A549 (cell line): ENCODE measurements around the gene OR2L8. TPM values are rescaled to one million over a fixed set of nuclear protein-coding genes. Genes with fewer than 3 reads are reported as not detected.

Source experiments
- ATAC-seq, 2 experiments: fragments of 200-7000 bp in 1 of 2; fragments of >200 bp in 1 of 2; cut with Nextera tagmentation in 1 of 2; cut with Tn5 transposase in 1 of 2; 3 replicates each; pipeline versions ENCODE4 v1.8.0 to v1.9.1; 2018 to 2020; ENCODE audit warnings: mild to moderate bottlenecking in 1 of 2, moderate library complexity in 1 of 2
- CTCF ChIA-PET: fragments of 300-600 bp; sonication (Branson Sonifier 250); formaldehyde crosslinking; extraction: SDS; loops from one replicate; lab custom pipeline; 2021; ENCODE audit warnings: antibody characterized with exemption, inconsistent platforms; lab: Yijun Ruan, JAX
- POLR2A ChIA-PET: fragments of 350-600 bp; formaldehyde crosslinking; extraction: SDS; loops from one replicate; lab custom pipeline; 2021; ENCODE audit warnings: antibody characterized with exemption, inconsistent platforms; lab: Yijun Ruan, JAX
- DNase-seq, 2 experiments: peaks; one replicate each; pipeline versions ENCODE4 v3.0.0 to v3.0.0-alpha.2; 2011 to 2016; ENCODE audit warnings: low read depth in 1 of 2, low spot score in 1 of 2
- FAIRE-seq: peaks from 2 replicates; lab custom pipeline; 2011; peaks lifted over from hg19 to GRCh38; lab: Jason Lieb, UNC
- H3K27ac ChIP-seq, 2 experiments: fragments of >200 bp; sonication (Bioruptor Twin); formaldehyde crosslinking; 3 replicates each; pipeline ENCODE4 v1.5.1; 2016 to 2017
- H3K4me1 ChIP-seq: fragments of >200 bp; sonication (Bioruptor Twin); formaldehyde crosslinking; 3 replicates; pipeline ENCODE4 v1.6.1; 2016
- H3K4me2 ChIP-seq: fragments of >200 bp; sonication (Bioruptor Twin); formaldehyde crosslinking; 3 replicates; pipeline ENCODE4 v1.6.1; 2016
- H3K4me3 ChIP-seq: fragments of >200 bp; sonication (Bioruptor Twin); formaldehyde crosslinking; 3 replicates; pipeline ENCODE4 v1.5.1; 2016
- H3K9me3 ChIP-seq: fragments of >200 bp; sonication (Bioruptor Twin); formaldehyde crosslinking; 3 replicates; pipeline ENCODE4 v1.6.1; 2016
- CBX2 ChIP-seq: fragments of 200-600 bp; sonication (generic); IDR thresholded peaks from 2 replicates; pipeline ENCODE4 v1.6.1; 2016; ENCODE audit warnings: low read depth, mild to moderate bottlenecking, borderline replicate concordance
- CBX8 ChIP-seq: fragments of 200-600 bp; sonication (generic); IDR thresholded peaks from 2 replicates; pipeline ENCODE4 v1.6.1; 2016
- CEBPB ChIP-seq, 2 experiments: fragments of >200 bp in 1 of 2; sonication (Bioruptor Twin) in 1 of 2; formaldehyde crosslinking in 1 of 2; IDR thresholded peaks; 2 replicates each; pipeline ENCODE4 v1.6.1; 2012 to 2016
- CHD2 ChIP-seq: fragments of 150-350 bp; IDR thresholded peaks from 2 replicates; pipeline ENCODE4 v1.6.1; 2014; ENCODE audit warnings: low read length; ENCODE audit not compliant: partially characterized antibody
- CHD4 ChIP-seq: fragments of 200-600 bp; sonication (generic); IDR thresholded peaks from 2 replicates; pipeline ENCODE4 v1.6.1; 2016; ENCODE audit warnings: antibody characterized with exemption, mild to moderate bottlenecking, borderline replicate concordance
- EHF ChIP-seq: fragments of 250-450 bp; sonication (Bioruptor Pico); IDR thresholded peaks from 2 replicates; pipeline ENCODE4 v1.5.0; 2020; ENCODE audit warnings: mild to moderate bottlenecking
- EP300 ChIP-seq, 2 experiments: fragments of >200 bp; sonication (Bioruptor Twin); formaldehyde crosslinking; IDR thresholded peaks; 2 replicates in 1 of 2; 3 replicates in 1 of 2; pipeline ENCODE4 v1.6.1; 2016 to 2017
- ESRRA ChIP-seq: fragments of 150-350 bp; IDR thresholded peaks from 2 replicates; pipeline ENCODE4 v1.6.1; 2014; ENCODE audit warnings: mild to moderate bottlenecking, low read length, borderline replicate concordance
- FOSB ChIP-seq: fragments of 250-450 bp; sonication (Bioruptor Pico); IDR thresholded peaks from 2 replicates; pipeline ENCODE4 v1.5.0; 2020; ENCODE audit warnings: mild to moderate bottlenecking, moderate library complexity
- FOSL2 ChIP-seq, 2 experiments: fragments of 450-650 bp in 1 of 2; fragments of >200 bp in 1 of 2; sonication (Bioruptor Twin) in 1 of 2; formaldehyde crosslinking; IDR thresholded peaks; 2 replicates each; pipeline versions ENCODE4 v1.5.0 to v1.6.1; 2016 to 2020; ENCODE audit warnings: mild to moderate bottlenecking in 1 of 2, moderate library complexity in 1 of 2
- GATA3 ChIP-seq: IDR thresholded peaks from 2 replicates; pipeline ENCODE4 v1.6.1; 2012; ENCODE audit warnings: borderline replicate concordance
- HOXB13 ChIP-seq: fragments of 250-450 bp; sonication (Bioruptor Pico); IDR thresholded peaks from 2 replicates; pipeline ENCODE4 v1.5.0; 2020; ENCODE audit warnings: low read depth, mild to moderate bottlenecking, moderate library complexity
- KDM5A ChIP-seq: fragments of 200-600 bp; sonication (generic); IDR thresholded peaks from 2 replicates; pipeline ENCODE4 v1.6.1; 2016; ENCODE audit warnings: antibody characterized with exemption, mild to moderate bottlenecking
- MAFK ChIP-seq: fragments of 450-650 bp; IDR thresholded peaks from 2 replicates; pipeline ENCODE4 v1.6.1; 2014; ENCODE audit not compliant: partially characterized antibody
- MYC ChIP-seq: IDR thresholded peaks from 2 replicates; pipeline ENCODE4 v1.6.1; 2012; ENCODE audit warnings: mild to moderate bottlenecking, inconsistent platforms, low read length, improper control_type of control experiment, borderline replicate concordance
- NR3C1 ChIP-seq: fragments of >200 bp; sonication (Bioruptor Twin); formaldehyde crosslinking; IDR thresholded peaks from 3 replicates; pipeline ENCODE4 v1.6.1; 2017
- POLR2A ChIP-seq: IDR thresholded peaks from 2 replicates; pipeline ENCODE4 v1.6.1; 2012; ENCODE audit warnings: mild to moderate bottlenecking, low read length
- POLR2AphosphoS2 ChIP-seq: conservative IDR thresholded peaks from 2 replicates; pipeline ENCODE4 v1.6.1; 2012; ENCODE audit warnings: low read length, improper control_type of control experiment, inconsistent platforms
- RARB ChIP-seq: fragments of 250-450 bp; sonication (Bioruptor Pico); IDR thresholded peaks from 2 replicates; pipeline ENCODE4 v1.8.0; 2021; ENCODE audit warnings: mild to moderate bottlenecking, moderate library complexity
- ZFP36 ChIP-seq: fragments of 450-650 bp; IDR thresholded peaks from 2 replicates; pipeline ENCODE4 v1.6.1; 2014; ENCODE audit warnings: borderline replicate concordance; ENCODE audit not compliant: partially characterized antibody
- ZNF302 ChIP-seq: fragments of 250-450 bp; sonication (Bioruptor Pico); IDR thresholded peaks from 2 replicates; pipeline ENCODE4 v1.9.0; 2021; ENCODE audit warnings: inconsistent platforms, mild to moderate bottlenecking, moderate library complexity
- WGBS: methylation state at CpG from one replicate; pipeline ENCODE4 v1.1.6; 2017; ENCODE audit errors: missing lambda C conversion rate; 5-methylcytosine and 5-hydroxymethylcytosine counted together
- polyA plus RNA-seq, 4 experiments: library from polyadenylated mRNA; depleted of rRNA in 3 of 4; stranded (reverse); fragments of >200 nt; fragmentation: RNase III in 1 of 4; extraction: RNeasy Plus Mini Kit Qiagen cat#74134 plus additional on column Dnase treatment in 1 of 4; gene quantifications; 2 replicates in 3 of 4; 3 replicates in 1 of 4; pipeline ENCODE4 v1.2.3, GENCODE V29; 2011 to 2017
- TF ChIP-seq, protein P1 (sequence below): fragments of 200-600 bp; sonication (generic); IDR thresholded peaks from 2 replicates; pipeline ENCODE4 v1.6.1; 2016; ENCODE audit warnings: antibody characterized with exemption, mild to moderate bottlenecking, moderate library complexity
- TF ChIP-seq, protein P2 (sequence below): fragments of >200 bp; sonication (Bioruptor Twin); formaldehyde crosslinking; IDR thresholded peaks from 3 replicates; pipeline ENCODE4 v1.6.1; 2016
- TF ChIP-seq, protein P3 (sequence below): fragments of 150-350 bp; IDR thresholded peaks from 2 replicates; pipeline ENCODE4 v1.6.1; 2014; ENCODE audit warnings: low read depth, mild to moderate bottlenecking, low read length
- TF ChIP-seq, protein P4 (sequence below): IDR thresholded peaks from 2 replicates; pipeline ENCODE4 v1.6.1; 2012; ENCODE audit warnings: low read depth, borderline replicate concordance
- TF ChIP-seq, protein P5 (sequence below): IDR thresholded peaks from 2 replicates; pipeline ENCODE4 v1.6.1; 2012
- TF ChIP-seq, protein P6 (sequence below): fragments of >200 bp; sonication (Bioruptor Twin); formaldehyde crosslinking; IDR thresholded peaks from 2 replicates; pipeline ENCODE4 v1.6.1; 2016

The OR2L8 gene
- polyA plus RNA-seq, 2 of the 4 experiments (the other 2 are of a cell fraction), result not detected

DNA sequence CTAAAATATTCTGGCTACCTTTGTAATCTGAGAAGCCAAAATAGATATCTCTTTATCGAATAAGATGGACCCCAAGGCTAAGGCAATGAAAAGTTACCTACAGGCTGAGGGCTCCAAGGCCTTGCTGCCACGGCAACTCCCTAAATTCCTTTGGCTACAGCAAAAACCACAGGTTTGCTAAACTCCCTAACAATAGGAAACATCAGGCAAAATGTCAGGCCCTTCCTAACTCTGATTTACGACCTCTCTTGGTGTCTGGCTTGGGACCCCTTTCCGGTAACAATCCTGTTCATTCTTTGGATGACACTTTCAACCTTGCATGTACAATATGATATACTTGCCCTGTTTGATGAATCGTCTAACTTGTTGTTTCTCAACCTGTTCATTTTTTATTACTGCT, 39.9 kb upstream of the OR2L8 start:
- TF ChIP-seq ESRRA (no peak), NR3C1 (no peak), CHD4 (no peak), CBX2 (no peak), POLR2A (no peak), ZNF302 (no peak), FOSB (no peak), CBX8 (no peak), RARB (CRISPR knock-in tag) (no peak), EHF (no peak)
- H3K4me1 ChIP-seq, result no peaks in the 10 kb centered on the region
- WGBS, result 15% methylated on average over 5 of the region's 5 CpGs

DNA sequence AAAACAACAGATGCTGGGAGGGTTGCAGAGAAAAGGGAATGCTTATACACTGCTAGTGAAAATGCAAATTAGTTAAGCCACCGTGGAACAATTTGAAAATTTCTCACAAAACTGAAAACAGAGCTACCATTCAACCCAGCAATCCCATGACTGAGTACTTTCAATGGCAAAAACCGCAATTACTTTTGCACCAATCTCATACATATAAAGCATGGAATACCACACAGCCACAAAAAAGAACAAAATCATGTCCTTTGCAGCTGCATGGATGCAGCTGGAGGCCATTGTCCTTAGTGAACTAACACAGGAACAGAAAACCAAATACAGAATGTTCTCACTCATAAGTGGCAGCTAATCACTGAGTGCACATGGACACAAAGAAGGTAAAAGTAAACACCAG, 34.9 kb upstream of the OR2L8 start:
- Histone ChIP-seq H3K27ac (no peak overlapping the region), H3K4me1 (no peaks in the 10 kb centered on the region), H3K4me2 (no peak overlapping the region), H3K4me3 (no peak overlapping the region), H3K9me3 (no peaks in the 10 kb centered on the region; the same call in 2 of the 3 replicates)
- WGBS, result 4% methylated on average over 2 of the region's 2 CpGs
- FAIRE-seq (no peak), ATAC-seq (no peak), DNase-seq (no peak)
- ChIA-PET CTCF (no interaction called here), POLR2A (no interaction called here)
- TF ChIP-seq KDM5A (no peak), MAFK (no peak), POLR2AphosphoS2 (no peak), FOSB (no peak), CBX2 (no peak), FOSL2 (IDR thresholded peaks at IDR 0.05) (no peak), FOSL2 (CRISPR knock-in tag; IDR thresholded peaks at IDR 0.05) (no peak), EP300 (IDR thresholded peaks at IDR 0.05) (no peak), MYC (no peak), RARB (CRISPR knock-in tag) (no peak), CEBPB (IDR thresholded peaks at IDR 0.05) (no peak), ZFP36 (no peak), CHD2 (no peak), HOXB13 (CRISPR knock-in tag) (no peak), GATA3 (no peak)
- TF ChIP-seq, protein P1, sequence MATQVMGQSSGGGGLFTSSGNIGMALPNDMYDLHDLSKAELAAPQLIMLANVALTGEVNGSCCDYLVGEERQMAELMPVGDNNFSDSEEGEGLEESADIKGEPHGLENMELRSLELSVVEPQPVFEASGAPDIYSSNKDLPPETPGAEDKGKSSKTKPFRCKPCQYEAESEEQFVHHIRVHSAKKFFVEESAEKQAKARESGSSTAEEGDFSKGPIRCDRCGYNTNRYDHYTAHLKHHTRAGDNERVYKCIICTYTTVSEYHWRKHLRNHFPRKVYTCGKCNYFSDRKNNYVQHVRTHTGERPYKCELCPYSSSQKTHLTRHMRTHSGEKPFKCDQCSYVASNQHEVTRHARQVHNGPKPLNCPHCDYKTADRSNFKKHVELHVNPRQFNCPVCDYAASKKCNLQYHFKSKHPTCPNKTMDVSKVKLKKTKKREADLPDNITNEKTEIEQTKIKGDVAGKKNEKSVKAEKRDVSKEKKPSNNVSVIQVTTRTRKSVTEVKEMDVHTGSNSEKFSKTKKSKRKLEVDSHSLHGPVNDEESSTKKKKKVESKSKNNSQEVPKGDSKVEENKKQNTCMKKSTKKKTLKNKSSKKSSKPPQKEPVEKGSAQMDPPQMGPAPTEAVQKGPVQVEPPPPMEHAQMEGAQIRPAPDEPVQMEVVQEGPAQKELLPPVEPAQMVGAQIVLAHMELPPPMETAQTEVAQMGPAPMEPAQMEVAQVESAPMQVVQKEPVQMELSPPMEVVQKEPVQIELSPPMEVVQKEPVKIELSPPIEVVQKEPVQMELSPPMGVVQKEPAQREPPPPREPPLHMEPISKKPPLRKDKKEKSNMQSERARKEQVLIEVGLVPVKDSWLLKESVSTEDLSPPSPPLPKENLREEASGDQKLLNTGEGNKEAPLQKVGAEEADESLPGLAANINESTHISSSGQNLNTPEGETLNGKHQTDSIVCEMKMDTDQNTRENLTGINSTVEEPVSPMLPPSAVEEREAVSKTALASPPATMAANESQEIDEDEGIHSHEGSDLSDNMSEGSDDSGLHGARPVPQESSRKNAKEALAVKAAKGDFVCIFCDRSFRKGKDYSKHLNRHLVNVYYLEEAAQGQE, result no peak
- TF ChIP-seq, protein P2, sequence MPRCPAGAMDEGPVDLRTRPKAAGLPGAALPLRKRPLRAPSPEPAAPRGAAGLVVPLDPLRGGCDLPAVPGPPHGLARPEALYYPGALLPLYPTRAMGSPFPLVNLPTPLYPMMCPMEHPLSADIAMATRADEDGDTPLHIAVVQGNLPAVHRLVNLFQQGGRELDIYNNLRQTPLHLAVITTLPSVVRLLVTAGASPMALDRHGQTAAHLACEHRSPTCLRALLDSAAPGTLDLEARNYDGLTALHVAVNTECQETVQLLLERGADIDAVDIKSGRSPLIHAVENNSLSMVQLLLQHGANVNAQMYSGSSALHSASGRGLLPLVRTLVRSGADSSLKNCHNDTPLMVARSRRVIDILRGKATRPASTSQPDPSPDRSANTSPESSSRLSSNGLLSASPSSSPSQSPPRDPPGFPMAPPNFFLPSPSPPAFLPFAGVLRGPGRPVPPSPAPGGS, result no peak
- TF ChIP-seq, protein P3, sequence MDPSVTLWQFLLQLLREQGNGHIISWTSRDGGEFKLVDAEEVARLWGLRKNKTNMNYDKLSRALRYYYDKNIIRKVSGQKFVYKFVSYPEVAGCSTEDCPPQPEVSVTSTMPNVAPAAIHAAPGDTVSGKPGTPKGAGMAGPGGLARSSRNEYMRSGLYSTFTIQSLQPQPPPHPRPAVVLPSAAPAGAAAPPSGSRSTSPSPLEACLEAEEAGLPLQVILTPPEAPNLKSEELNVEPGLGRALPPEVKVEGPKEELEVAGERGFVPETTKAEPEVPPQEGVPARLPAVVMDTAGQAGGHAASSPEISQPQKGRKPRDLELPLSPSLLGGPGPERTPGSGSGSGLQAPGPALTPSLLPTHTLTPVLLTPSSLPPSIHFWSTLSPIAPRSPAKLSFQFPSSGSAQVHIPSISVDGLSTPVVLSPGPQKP, result no peak
- TF ChIP-seq, protein P4, sequence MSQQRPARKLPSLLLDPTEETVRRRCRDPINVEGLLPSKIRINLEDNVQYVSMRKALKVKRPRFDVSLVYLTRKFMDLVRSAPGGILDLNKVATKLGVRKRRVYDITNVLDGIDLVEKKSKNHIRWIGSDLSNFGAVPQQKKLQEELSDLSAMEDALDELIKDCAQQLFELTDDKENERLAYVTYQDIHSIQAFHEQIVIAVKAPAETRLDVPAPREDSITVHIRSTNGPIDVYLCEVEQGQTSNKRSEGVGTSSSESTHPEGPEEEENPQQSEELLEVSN, result no peak
- TF ChIP-seq, protein P5, sequence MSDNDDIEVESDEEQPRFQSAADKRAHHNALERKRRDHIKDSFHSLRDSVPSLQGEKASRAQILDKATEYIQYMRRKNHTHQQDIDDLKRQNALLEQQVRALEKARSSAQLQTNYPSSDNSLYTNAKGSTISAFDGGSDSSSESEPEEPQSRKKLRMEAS, result no peak
- TF ChIP-seq, protein P6, sequence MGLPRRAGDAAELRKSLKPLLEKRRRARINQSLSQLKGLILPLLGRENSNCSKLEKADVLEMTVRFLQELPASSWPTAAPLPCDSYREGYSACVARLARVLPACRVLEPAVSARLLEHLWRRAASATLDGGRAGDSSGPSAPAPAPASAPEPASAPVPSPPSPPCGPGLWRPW, result no peak

More for the DNA sequence above, 39.9 kb upstream of the OR2L8 start:
- POLR2A ChIA-PET, result no interaction called here
- Histone ChIP-seq H3K4me3 (no peak overlapping the region), H3K9me3 (no peaks in the 10 kb centered on the region; the same call in 2 of the 3 replicates), H3K4me2 (no peak overlapping the region), H3K27ac (no peak overlapping the region)
- ATAC-seq, result no peak
- FAIRE-seq, result no peak
- no peak for DNase-seq
- CTCF ChIA-PET, result no interaction called here
